HepG2 (cell line): ENCODE data around the gene PALM. TPM values are rescaled to one million over a fixed set of nuclear protein-coding genes. Genes with fewer than 3 reads are reported as not detected.

Experiments used
- ATF3 ChIP-seq: sonication (generic); formaldehyde crosslinking; IDR thresholded peaks from 2 replicates; pipeline ENCODE4 v1.4.0; 2020; ENCODE audit warnings: missing genetic modification reagents
- BCLAF1 ChIP-seq: fragments of 450-650 bp; IDR thresholded peaks from 2 replicates; pipeline ENCODE4 v1.6.1; 2017; ENCODE audit warnings: mild to moderate bottlenecking
- EP300 ChIP-seq, 3 experiments: sonication (generic) in 1 of 3; formaldehyde crosslinking in 1 of 3; IDR thresholded peaks; 2 replicates each; pipeline versions ENCODE4 v1.5.1 to v1.6.1; 2011 to 2020; ENCODE audit warnings: low read depth in 2 of 3, low read length in 2 of 3, borderline replicate concordance in 1 of 3, improper control_type of control experiment in 1 of 3, mild to moderate bottlenecking in 1 of 3, missing genetic modification reagents in 1 of 3, moderate library complexity in 1 of 3
- FOXM1 ChIP-seq: sonication (generic); formaldehyde crosslinking; IDR thresholded peaks from 2 replicates; pipeline ENCODE4 v1.5.0; 2020; ENCODE audit warnings: missing genetic modification reagents
- GATAD2A ChIP-seq: IDR thresholded peaks from 2 replicates; pipeline ENCODE4 v1.6.1; 2016
- GTF3A ChIP-seq: sonication (generic); formaldehyde crosslinking; conservative IDR thresholded peaks from 2 replicates; pipeline ENCODE4 v1.4.0; 2020; ENCODE audit warnings: mild to moderate bottlenecking, missing genetic modification reagents
- HBP1 ChIP-seq: IDR thresholded peaks from 2 replicates; pipeline ENCODE4 v1.6.1; 2016; ENCODE audit warnings: low read depth, control low read depth
- PTBP1 ChIP-seq: fragments of 200-400 bp; formaldehyde crosslinking; IDR thresholded peaks from 2 replicates; pipeline ENCODE4 v1.6.1; 2018; ENCODE audit warnings: low read length, low read depth; ENCODE audit not compliant: poor library complexity, severe bottlenecking
- RAD21 ChIP-seq: fragments of 450-650 bp; formaldehyde crosslinking; IDR thresholded peaks from 2 replicates; pipeline ENCODE4 v1.5.0; 2020; ENCODE audit warnings: mild to moderate bottlenecking
- SAP130 ChIP-seq: IDR thresholded peaks from 2 replicates; pipeline ENCODE4 v1.6.1; 2016; ENCODE audit warnings: low read depth
- THAP9 ChIP-seq: sonication (generic); formaldehyde crosslinking; IDR thresholded peaks from 2 replicates; pipeline ENCODE4; 2020; ENCODE audit warnings: missing genetic modification reagents, mild to moderate bottlenecking, borderline replicate concordance
- TOPORS ChIP-seq: sonication (generic); formaldehyde crosslinking; IDR thresholded peaks from 2 replicates; pipeline ENCODE4 v1.8.0; 2023; ENCODE audit warnings: mild to moderate bottlenecking, missing genetic modification reagents
- YEATS4 ChIP-seq: sonication (generic); formaldehyde crosslinking; IDR thresholded peaks from 2 replicates; pipeline ENCODE4 v1.4.0; 2020; ENCODE audit warnings: missing genetic modification reagents, borderline replicate concordance
- ZBTB20 ChIP-seq: sonication (generic); formaldehyde crosslinking; IDR thresholded peaks from 2 replicates; pipeline ENCODE4 v1.8.1; 2023; ENCODE audit warnings: missing genetic modification reagents, low read depth, mild to moderate bottlenecking, borderline replicate concordance
- ZNF274 ChIP-seq: sonication (generic); formaldehyde crosslinking; IDR thresholded peaks from 2 replicates; pipeline ENCODE4 v1.5.1; 2020; ENCODE audit warnings: mild to moderate bottlenecking, missing genetic modification reagents
- ZNF598 ChIP-seq: sonication (generic); formaldehyde crosslinking; IDR thresholded peaks from 2 replicates; pipeline ENCODE4 v1.5.1; 2020; ENCODE audit warnings: mild to moderate bottlenecking, missing genetic modification reagents, borderline replicate concordance
- ZNF644 ChIP-seq: IDR thresholded peaks from 2 replicates; pipeline ENCODE4 v1.6.1; 2016; ENCODE audit warnings: low read depth
- ZNF782 ChIP-seq: sonication (generic); formaldehyde crosslinking; IDR thresholded peaks from 2 replicates; pipeline ENCODE4 v1.4.0; 2020; ENCODE audit warnings: missing genetic modification reagents, mild to moderate bottlenecking, borderline replicate concordance
- ZUFSP ChIP-seq: sonication (generic); formaldehyde crosslinking; IDR thresholded peaks from 2 replicates; pipeline ENCODE4 v1.9.0; 2021; ENCODE audit warnings: missing genetic modification reagents, mild to moderate bottlenecking, borderline replicate concordance
- polyA plus RNA-seq, 8 experiments: library from polyadenylated mRNA; depleted of rRNA in 3 of 8; stranded (reverse) in 7 of 8; unstranded in 1 of 8; fragments of >200 nt; fragmentation: Illumina TruSeq in 4 of 8; extraction: Trizol in 4 of 8; gene quantifications; 2 replicates each; pipeline versions ENCODE4 v1.2.1 to v1.2.3, GENCODE V29; 2011 to 2016; ENCODE audit warnings: low read depth in 4 of 8, missing spikeins in 1 of 8, mixed read lengths in 1 of 8; ENCODE audit not compliant: insufficient read depth in 1 of 8
- total RNA-seq, 5 experiments: library from RNA; depleted of rRNA; stranded (reverse); fragments of >200 nt; fragmentation: Illumina TruSeq; extraction: Trizol; gene quantifications; 2 replicates each; pipeline ENCODE4 v1.2.3, GENCODE V29; 2016; ENCODE audit warnings: low read depth in 1 of 5

PALM gene
- total and polyA plus RNA-seq, 2 of the 13 experiments (the other 11 are each of a cell fraction or from before 2014, with no cell fraction given), result 4.0 to 9.7 TPM

GRCh38 chr19:788983-789700, 80.4 kb downstream of the PALM start (continued):
- TF ChIP-seq RAD21 (CRISPR knock-in tag) (peak; percentile 37), ZNF598 (CRISPR knock-in tag) (0 out of 2 replicates have a peak, but pooled peaks have one; percentile 39), ZNF782 (CRISPR knock-in tag) (no peak), ZNF644 (CRISPR knock-in tag) (no peak), EP300 (IDR thresholded peaks at IDR 0.05; ENCODE audit: low read depth in 2 of 2, low read length in 2 of 2) (no peak), EP300 (CRISPR knock-in tag; IDR thresholded peaks at IDR 0.05; ENCODE audit: borderline replicate concordance) (0 out of 2 replicates have a peak, but pooled peaks have one; percentile 15), TOPORS (CRISPR knock-in tag) (no peak), HBP1 (CRISPR knock-in tag) (peak; percentile 76), ZNF274 (CRISPR knock-in tag) (0 out of 2 replicates have a peak, but pooled peaks have one; percentile 42), SAP130 (CRISPR knock-in tag) (peak; percentile 57; the same call in 1 of the 2 replicates), FOXM1 (no peak), ATF3 (0 out of 2 replicates have a peak, but pooled peaks have one; percentile 6), PTBP1 (no peak), GATAD2A (CRISPR knock-in tag) (peak; percentile 38; the same call in 1 of the 2 replicates), THAP9 (CRISPR knock-in tag) (peak; percentile 7; the same call in 1 of the 2 replicates), BCLAF1 (no peak), GTF3A (CRISPR knock-in tag) (0 out of 2 replicates have a peak, but pooled peaks have one; percentile 7), YEATS4 (CRISPR knock-in tag) (no peak), ZUFSP (no peak), ZBTB20 (CRISPR knock-in tag) (0 out of 2 replicates have a peak, but pooled peaks have one; percentile 46)
